ENCODE data around the gene RAX. TPM values are rescaled to one million over a fixed set of nuclear protein-coding genes. Genes with fewer than 3 reads are reported as not detected.

The RAX gene
- total and polyA plus RNA-seq, 2 of the 4 experiments (the other 2 are of a cell fraction), result not detected

DNA sequence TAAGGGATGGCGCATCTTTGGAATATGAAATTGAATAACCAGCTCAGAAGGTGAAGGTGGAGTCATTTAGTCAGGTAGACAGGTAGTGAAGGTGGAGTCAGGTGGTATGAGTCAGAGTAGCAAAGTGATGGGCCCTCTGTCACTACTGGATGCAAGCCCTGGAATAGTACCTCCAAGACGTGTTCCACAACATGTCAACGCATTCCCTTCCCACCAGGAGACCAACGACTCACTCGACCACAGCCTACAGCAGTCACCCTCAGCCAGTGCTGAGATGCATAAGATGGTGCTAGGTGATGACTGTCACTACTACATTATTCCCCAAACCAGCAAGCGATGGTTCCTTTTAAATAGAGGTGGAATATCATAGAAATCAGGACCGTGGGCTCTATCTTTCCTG, 38.4 kb upstream of the RAX start:
- Histone ChIP-seq H4K20me1 (ENCODE audit: insufficient read depth, low read length) (no peaks in the 10 kb centered on the region), H2BK120ac (ENCODE audit: low read depth, low read length) (no peak overlapping the region), H2BK15ac (ENCODE audit: low read depth, low read length) (no peak overlapping the region), H4K8ac (ENCODE audit: low read depth in 2 of 2, low read length in 2 of 2) (no peak overlapping the region), H3K27me3 (ENCODE audit: control insufficient read depth, insufficient read depth, low read length) (peaks cover 58% of the 10 kb centered on the region), H2AK5ac (ENCODE audit: low read depth, low read length) (no peak overlapping the region), H3K36me3 (ENCODE audit: control insufficient read depth, insufficient read depth, low read length) (no peaks in the 10 kb centered on the region), H3K23ac (ENCODE audit: low read depth, low read length) (no peak overlapping the region), H3K27ac (ENCODE audit: insufficient read depth, low read length) (no peak overlapping the region), H3K4ac (ENCODE audit: low read depth, low read length) (no peak overlapping the region), H4K5ac (ENCODE audit: low read depth, low read length) (no peak overlapping the region), H3K79me1 (ENCODE audit: low read depth in 1 of 2, low read length in 2 of 2) (no peaks in the 10 kb centered on the region), H3K14ac (replicated peaks; ENCODE audit: low read depth, low read length) (no peak overlapping the region), H2BK20ac (ENCODE audit: low read depth, low read length) (no peak overlapping the region), H4K91ac (ENCODE audit: insufficient read depth, low read depth, low read length) (no peak overlapping the region), H3K9me3 (ENCODE audit: control insufficient read depth, insufficient read depth, low read length) (no peaks in the 10 kb centered on the region), H3K56ac (ENCODE audit: extremely low read depth, insufficient read depth, low read length) (no peak overlapping the region), H3K4me1 (ENCODE audit: control insufficient read depth, insufficient read depth, low read length) (peaks cover 2% of the 10 kb centered on the region; the same call in 1 of the 2 replicates), H3K9me1 (ENCODE audit: insufficient read depth, low read length) (no peaks in the 10 kb centered on the region), H2BK5ac (ENCODE audit: low read depth, low read length, poor library complexity, severe bottlenecking) (no peak overlapping the region), H3K18ac (ENCODE audit: low read depth, low read length) (no peak overlapping the region), H3K9ac (ENCODE audit: low read depth, low read length) (no peak overlapping the region), H2AFZ (replicated peaks; ENCODE audit: low read length, poor library complexity) (no peak overlapping the region), H3K4me2 (ENCODE audit: low read depth, low read length) (no peak overlapping the region), H3K4me3 (ENCODE audit: insufficient read depth, low read depth, low read length) (no peak overlapping the region), H2AK9ac (replicated peaks; ENCODE audit: low read depth, low read length, poor library complexity) (no peak overlapping the region)
- peak; percentile 27 for DNase-seq
- CTCF ChIA-PET, result interaction anchor here (2.0 kb wide), 1 partner anchor 91 kb away, joined by 6 read pairs; no protein-coding TSS in a partner anchor
- no peak for ATAC-seq (ENCODE audit: low read depth)
- intact Hi-C loops (cut with micrococcal nuclease), result no loop called here
- no TSS peak for BruUV-seq (replicated peaks)
- dilution Hi-C loops (cut with HindIII; ENCODE audit: low sequenced_read_pairs, unreplicated experiment), result no loop called here
- no peak for TF ChIP-seq RFX5 (IDR thresholded peaks at IDR 0.05; ENCODE audit: low read depth, low read length)
- no peak for TF ChIP-seq CEBPB (IDR thresholded peaks at IDR 0.05; ENCODE audit: low read depth, low read length)
- TF ChIP-seq RCOR1 (IDR thresholded peaks at IDR 0.05; ENCODE audit: insufficient replicate concordance, low read length), result no peak
- TF ChIP-seq BHLHE40 (IDR thresholded peaks at IDR 0.05; ENCODE audit: low read depth, low read length), result no peak
- TF ChIP-seq FOS (IDR thresholded peaks at IDR 0.05; ENCODE audit: low read depth, low read length), result no peak
- TF ChIP-seq, protein P1, sequence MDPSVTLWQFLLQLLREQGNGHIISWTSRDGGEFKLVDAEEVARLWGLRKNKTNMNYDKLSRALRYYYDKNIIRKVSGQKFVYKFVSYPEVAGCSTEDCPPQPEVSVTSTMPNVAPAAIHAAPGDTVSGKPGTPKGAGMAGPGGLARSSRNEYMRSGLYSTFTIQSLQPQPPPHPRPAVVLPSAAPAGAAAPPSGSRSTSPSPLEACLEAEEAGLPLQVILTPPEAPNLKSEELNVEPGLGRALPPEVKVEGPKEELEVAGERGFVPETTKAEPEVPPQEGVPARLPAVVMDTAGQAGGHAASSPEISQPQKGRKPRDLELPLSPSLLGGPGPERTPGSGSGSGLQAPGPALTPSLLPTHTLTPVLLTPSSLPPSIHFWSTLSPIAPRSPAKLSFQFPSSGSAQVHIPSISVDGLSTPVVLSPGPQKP (IDR thresholded peaks at IDR 0.05; ENCODE audit: borderline replicate concordance, low read depth, low read length), result no peak
- no peak for TF ChIP-seq MAZ (IDR thresholded peaks at IDR 0.05; ENCODE audit: borderline replicate concordance, low read depth, low read length)
- no peak for TF ChIP-seq NFE2L2 (IDR thresholded peaks at IDR 0.05; ENCODE audit: low read depth, low read length)
- TF ChIP-seq MXI1 (IDR thresholded peaks at IDR 0.05; ENCODE audit: borderline replicate concordance, low read depth, low read length), result no peak
- POLR2A ChIA-PET (ENCODE audit: unreplicated experiment), result no interaction called here
- WGBS, 2 experiments (ENCODE audit: extremely low coverage in 2 of 2, insufficient read length in 1 of 2), result 47% methylated on average over 3 of the region's 7 CpGs; no CpG with 5 or more reads in 1 of the 2 experiments
- in situ Hi-C loops (cut with MboI; ENCODE audit: low sequenced_read_pairs), result no loop called here

All from IMR-90 (cell line).